Mucosa of stomach (tissue), 1 donor: ENCODE measurements around the gene ZNF205.

ENCODE experiments used
- H3K27me3 ChIP-seq: one replicate; pipeline ENCODE4 v1.7.0; 2013; ENCODE audit warnings: mild to moderate bottlenecking, low read length; ENCODE audit not compliant: control insufficient read depth, insufficient read depth
- H3K36me3 ChIP-seq: one replicate; pipeline ENCODE4 v1.7.0; 2013; ENCODE audit warnings: low read length; ENCODE audit not compliant: control insufficient read depth, insufficient read depth
- H3K4me1 ChIP-seq: one replicate; pipeline ENCODE4 v1.7.0; 2013; ENCODE audit warnings: mild to moderate bottlenecking, low read length; ENCODE audit not compliant: control insufficient read depth, insufficient read depth
- H3K4me3 ChIP-seq: one replicate; pipeline ENCODE4 v1.7.0; 2013; ENCODE audit warnings: low read length
- H3K9ac ChIP-seq: one replicate; pipeline ENCODE4 v1.7.0; 2013; ENCODE audit warnings: mild to moderate bottlenecking, low read length, moderate library complexity
- H3K9me3 ChIP-seq: one replicate; pipeline ENCODE4 v1.7.0; 2013; ENCODE audit warnings: mild to moderate bottlenecking, low read length, moderate library complexity; ENCODE audit not compliant: control insufficient read depth
- donor health status: Pancreatic carcinoma.

ZNF205 gene

GRCh38 chr16:3087243-3088235, 24.8 kb upstream of the ZNF205 start:
- no peaks in the 10 kb centered on the region for H3K36me3 ChIP-seq
- peaks cover 6% of the 10 kb centered on the region for H3K27me3 ChIP-seq
- no peaks in the 10 kb centered on the region for H3K9me3 ChIP-seq
- peak overlapping the region; percentile 22 for H3K9ac ChIP-seq
- no peak overlapping the region for H3K4me3 ChIP-seq
- H3K4me1 ChIP-seq: peaks cover 9% of the 10 kb centered on the region

GRCh38 chr16:3088450-3088849, 23.9 kb upstream of the ZNF205 start:
- Histone ChIP-seq H3K4me1 (peaks cover 9% of the 10 kb centered on the region), H3K9ac (no peak overlapping the region), H3K36me3 (no peaks in the 10 kb centered on the region), H3K27me3 (peaks cover 6% of the 10 kb centered on the region), H3K9me3 (no peaks in the 10 kb centered on the region), H3K4me3 (no peak overlapping the region)

GRCh38 chr16:3088925-3089716, 23.3 kb upstream of the ZNF205 start:
- Histone ChIP-seq H3K4me3 (no peak overlapping the region), H3K9ac (no peak overlapping the region), H3K4me1 (peaks cover 9% of the 10 kb centered on the region), H3K9me3 (no peaks in the 10 kb centered on the region), H3K27me3 (peaks cover 6% of the 10 kb centered on the region), H3K36me3 (no peaks in the 10 kb centered on the region)

- no peaks in the 10 kb centered on the region for H3K36me3 ChIP-seq
- H3K27me3 ChIP-seq: peaks cover 6% of the 10 kb centered on the region
- H3K9me3 ChIP-seq: no peaks in the 10 kb centered on the region
- H3K4me3 ChIP-seq: no peak overlapping the region
- H3K4me1 ChIP-seq: peaks cover 9% of the 10 kb centered on the region
- no peak overlapping the region for H3K9ac ChIP-seq
These were observed 22.4 kb upstream of the ZNF205 start for GRCh38 chr16:3089717-3090592.

- peaks cover 7% of the 10 kb centered on the region for H3K4me1 ChIP-seq
- no peak overlapping the region for H3K9ac ChIP-seq
- H3K27me3 ChIP-seq: peaks cover 6% of the 10 kb centered on the region
These were observed 20.8 kb upstream of the ZNF205 start for GRCh38 chr16:3091551-3091950.

GRCh38 chr16:3092501-3092941, 19.9 kb upstream of the ZNF205 start:
- no peaks in the 10 kb centered on the region for H3K9me3 ChIP-seq
- H3K27me3 ChIP-seq: peaks cover 6% of the 10 kb centered on the region
- H3K4me3 ChIP-seq: no peak overlapping the region
- no peaks in the 10 kb centered on the region for H3K36me3 ChIP-seq
- no peak overlapping the region for H3K9ac ChIP-seq
- no peaks in the 10 kb centered on the region for H3K4me1 ChIP-seq

More at GRCh38 chr16:3091551-3091950, 20.8 kb upstream of the ZNF205 start:
- H3K36me3 ChIP-seq: no peaks in the 10 kb centered on the region
- H3K4me3 ChIP-seq: no peak overlapping the region
- no peaks in the 10 kb centered on the region for H3K9me3 ChIP-seq

GRCh38 chr16:3094289-3095027, 17.9 kb upstream of the ZNF205 start:
- H3K9me3 ChIP-seq: no peaks in the 10 kb centered on the region
- H3K27me3 ChIP-seq: peaks cover 13% of the 10 kb centered on the region

GRCh38 chr16:3095869-3096268, 16.5 kb upstream of the ZNF205 start:
- H3K27me3 ChIP-seq: peaks cover 13% of the 10 kb centered on the region
- peaks cover 13% of the 10 kb centered on the region for H3K4me1 ChIP-seq

More at GRCh38 chr16:3094289-3095027, 17.9 kb upstream of the ZNF205 start:
- Histone ChIP-seq H3K4me1 (peaks cover 2% of the 10 kb centered on the region), H3K36me3 (no peaks in the 10 kb centered on the region), H3K4me3 (no peak overlapping the region), H3K9ac (no peak overlapping the region)

GRCh38 chr16:3096362-3096761, 16.0 kb upstream of the ZNF205 start:
- no peak overlapping the region for H3K9ac ChIP-seq
- no peaks in the 10 kb centered on the region for H3K36me3 ChIP-seq
- H3K4me3 ChIP-seq: no peak overlapping the region
- H3K27me3 ChIP-seq: peaks cover 13% of the 10 kb centered on the region
- no peaks in the 10 kb centered on the region for H3K9me3 ChIP-seq
- peaks cover 18% of the 10 kb centered on the region for H3K4me1 ChIP-seq

More at GRCh38 chr16:3095869-3096268, 16.5 kb upstream of the ZNF205 start:
- no peaks in the 10 kb centered on the region for H3K36me3 ChIP-seq
- H3K4me3 ChIP-seq: no peak overlapping the region
- H3K9me3 ChIP-seq: no peaks in the 10 kb centered on the region
- H3K9ac ChIP-seq: no peak overlapping the region

- no peak overlapping the region for H3K9ac ChIP-seq
- no peak overlapping the region for H3K4me3 ChIP-seq
- no peaks in the 10 kb centered on the region for H3K9me3 ChIP-seq
- no peaks in the 10 kb centered on the region for H3K36me3 ChIP-seq
- peaks cover 19% of the 10 kb centered on the region for H3K4me1 ChIP-seq
- peaks cover 7% of the 10 kb centered on the region for H3K27me3 ChIP-seq
These were observed 15.1 kb upstream of the ZNF205 start for GRCh38 chr16:3097266-3097665.
